NCI-H748 (cell line): ENCODE results near the gene GLRX.
"Not testable (repeated sequence)": the region's sequence is repeated elsewhere in the genome, so short reads cannot be mapped to it uniquely, and the experiment has no call there.

ENCODE experiments used
- DNase-seq: peaks from one replicate; lab custom pipeline; 2025; ENCODE audit not compliant: unreplicated experiment; lab: John Stamatoyannopoulos, UW

Gene GLRX

DNA sequence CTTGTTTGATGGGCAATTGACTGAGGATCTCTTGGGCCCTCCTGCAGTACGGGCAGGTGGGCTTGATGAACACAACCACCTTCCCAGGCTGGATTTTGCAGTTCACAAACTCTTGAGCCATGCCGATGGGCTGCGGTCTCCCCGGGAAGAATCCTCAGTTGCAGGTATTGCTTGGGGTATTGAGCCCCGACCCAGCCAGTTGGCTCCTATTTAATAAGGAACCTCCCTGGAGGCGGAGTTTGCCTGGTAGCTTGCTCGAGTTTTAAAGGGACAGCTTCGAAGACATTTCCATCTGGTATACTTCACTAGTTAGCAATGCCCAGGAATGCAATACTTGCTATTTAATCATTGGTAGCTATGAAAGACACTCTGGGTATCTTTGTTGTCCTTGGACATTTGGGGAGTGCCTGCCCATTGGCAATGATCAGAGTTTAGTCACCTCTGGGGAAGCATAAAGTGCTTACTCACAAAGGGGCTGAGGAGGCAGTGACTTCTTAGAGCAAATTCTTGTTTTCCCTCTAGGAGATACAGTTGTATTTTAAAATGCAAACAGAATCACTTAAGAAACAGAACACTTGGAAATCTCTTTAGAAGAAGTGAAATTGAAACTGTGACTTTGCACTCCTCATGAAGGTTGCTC lies at the start of gene GLRX:
Gene GLRX, minus strand, starts transcription at position 185 of the 640 bp plus-strand sequence. Its CDS starts 64 bp downstream, at position 121.
- DNase-seq: peak; percentile 68

DNA sequence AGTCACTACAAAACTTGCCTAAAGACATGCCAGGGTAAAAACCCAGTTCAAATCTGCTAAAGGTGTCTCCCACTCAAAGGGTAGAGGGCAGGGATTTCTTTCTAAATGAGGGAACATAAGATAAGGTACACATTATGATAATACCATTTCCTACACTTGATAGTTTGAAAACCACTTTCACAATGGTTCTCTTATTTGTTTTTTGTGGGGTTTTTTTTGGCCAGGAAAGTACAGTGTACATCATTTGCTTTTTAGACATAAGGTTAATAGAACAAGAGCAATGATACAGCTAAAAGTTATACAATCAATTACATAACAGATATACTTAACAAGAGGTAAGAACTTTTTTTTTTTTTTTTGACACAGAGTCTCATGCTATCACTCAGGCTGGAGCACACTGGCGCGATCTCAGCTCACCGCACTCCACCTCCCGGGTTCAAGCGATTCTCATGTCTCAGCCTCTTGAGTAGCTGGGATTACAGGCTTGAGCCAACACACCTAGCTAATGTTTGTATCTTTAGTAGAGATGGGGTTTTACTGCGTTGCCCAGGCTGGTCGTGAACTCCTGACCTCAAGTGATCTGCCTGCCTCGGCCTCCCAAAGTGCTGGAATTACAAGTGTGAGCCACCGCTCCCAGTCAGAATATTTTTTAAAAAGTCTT lies 48.8 kb upstream of the GLRX start:
- no peak for DNase-seq

GRCh38 chr5:95870105-95870672 lies 47.7 kb upstream of the GLRX start:
- DNase-seq: no peak

- DNase-seq: not testable (repeated sequence)
Observed at GRCh38 chr5:95869173-95869855, 46.8 kb upstream of the GLRX start.

DNA sequence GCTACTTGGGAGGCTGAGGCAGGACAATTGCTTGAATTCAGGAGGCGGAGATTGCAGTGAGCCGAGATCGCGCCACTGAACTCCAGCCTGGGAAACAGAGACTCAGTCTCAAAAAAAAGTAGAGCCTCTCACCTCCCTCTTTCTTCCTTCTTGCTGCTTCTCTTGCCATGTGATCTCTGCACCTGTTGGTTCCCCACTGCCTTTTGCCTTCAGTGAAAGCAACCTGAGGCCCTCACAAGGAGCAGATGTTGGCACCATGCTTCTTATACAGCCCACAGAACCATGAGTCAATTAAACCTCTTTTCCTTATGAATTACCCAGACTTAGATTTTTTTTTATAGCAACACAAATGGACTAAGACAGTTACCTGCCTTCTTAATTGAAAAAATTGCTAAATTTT lies 45.6 kb upstream of the GLRX start:
- DNase-seq: no peak

DNA sequence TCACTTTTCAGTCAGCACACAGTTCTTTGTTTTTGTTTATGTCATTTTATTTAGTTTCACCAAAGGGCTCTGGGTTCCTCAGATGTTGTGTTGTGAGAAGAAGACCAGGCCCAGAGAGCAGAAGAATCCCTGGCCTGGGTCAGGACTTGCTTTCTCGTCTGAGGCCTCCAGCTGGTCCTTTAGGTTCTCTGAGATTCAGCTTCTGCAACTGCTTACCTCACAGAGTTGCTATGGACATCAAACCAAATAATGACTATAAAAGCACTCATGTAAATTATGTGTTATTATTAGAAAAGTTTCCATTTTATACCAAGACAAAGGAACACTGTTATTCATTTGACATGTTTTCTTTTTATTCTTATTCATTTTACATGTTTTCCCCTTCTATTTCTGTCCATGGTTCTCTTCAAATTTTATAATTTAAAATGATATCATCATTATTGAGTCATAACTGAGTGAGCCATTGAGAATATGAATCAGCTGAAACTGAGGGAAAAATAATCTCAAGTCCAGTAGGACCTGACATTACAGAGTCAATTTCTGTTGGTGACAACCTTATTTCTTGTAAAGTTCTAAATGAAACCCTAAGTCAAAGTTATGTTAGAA lies 44.0 kb upstream of the GLRX start:
- no peak for DNase-seq

DNA sequence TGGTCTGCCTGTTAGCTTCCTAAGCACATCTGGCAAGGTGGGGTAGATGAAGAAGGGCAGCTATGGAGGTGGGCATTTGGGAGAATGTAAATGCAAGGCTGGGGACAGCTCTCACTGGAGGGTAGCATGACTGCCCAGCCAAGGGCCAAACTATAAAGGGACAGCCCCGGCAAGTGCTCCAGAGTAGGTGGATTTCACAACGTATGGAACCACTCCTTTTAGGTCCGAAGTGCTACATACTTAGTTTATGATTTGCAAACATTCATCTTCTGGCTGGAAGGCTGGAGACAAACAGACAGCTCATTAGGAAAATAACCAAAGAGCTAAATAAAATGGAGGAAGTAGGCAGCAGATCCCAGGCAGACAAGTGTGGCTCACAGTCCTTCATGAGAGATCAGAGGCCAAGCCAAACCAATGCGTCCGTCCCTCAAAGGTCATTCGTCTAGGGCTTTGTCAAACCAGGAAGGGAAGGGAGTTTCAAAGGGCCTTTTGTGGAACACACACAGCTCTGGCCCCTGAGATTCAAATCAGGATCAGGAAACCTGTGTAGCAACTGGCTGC lies 42.5 kb upstream of the GLRX start:
- DNase-seq: no peak

DNA sequence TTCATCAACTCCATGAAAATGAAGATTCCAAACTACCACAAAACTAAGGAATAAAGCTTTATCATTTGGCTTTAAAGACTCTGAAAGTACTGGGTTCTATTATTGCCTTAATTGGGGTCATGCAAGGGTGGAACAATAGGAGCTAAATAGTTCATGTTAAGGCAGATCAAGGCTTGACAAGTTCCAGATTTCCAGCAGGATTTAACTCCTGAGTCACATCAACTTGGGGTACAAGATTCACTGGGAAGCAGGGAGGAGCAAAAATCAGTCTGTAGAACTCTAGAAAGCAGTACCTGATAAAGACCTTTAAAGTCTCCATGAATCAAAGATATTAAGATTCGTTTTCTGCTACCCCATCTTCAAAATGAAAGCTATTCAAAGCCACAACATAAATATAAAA lies 41.9 kb upstream of the GLRX start:
- DNase-seq: no peak

DNA sequence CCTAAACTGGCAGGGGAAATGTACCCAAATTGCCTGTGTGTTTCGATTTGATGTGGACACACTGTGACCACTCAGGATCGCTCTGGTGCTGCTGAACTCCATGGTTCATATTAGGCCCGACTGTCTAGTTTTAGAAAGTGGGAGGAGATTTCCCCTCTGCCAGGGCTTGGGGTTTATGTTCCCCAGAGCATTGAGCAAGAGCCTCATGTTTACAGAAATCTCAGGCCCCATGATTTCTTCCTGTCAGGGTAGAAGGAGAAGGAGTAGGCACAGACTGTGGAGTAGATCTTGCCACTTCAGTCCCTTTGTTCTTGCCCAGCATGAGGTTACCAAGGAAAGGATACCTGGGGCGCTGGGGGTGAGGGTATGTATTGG lies 40.8 kb upstream of the GLRX start:
- DNase-seq: no peak

DNA sequence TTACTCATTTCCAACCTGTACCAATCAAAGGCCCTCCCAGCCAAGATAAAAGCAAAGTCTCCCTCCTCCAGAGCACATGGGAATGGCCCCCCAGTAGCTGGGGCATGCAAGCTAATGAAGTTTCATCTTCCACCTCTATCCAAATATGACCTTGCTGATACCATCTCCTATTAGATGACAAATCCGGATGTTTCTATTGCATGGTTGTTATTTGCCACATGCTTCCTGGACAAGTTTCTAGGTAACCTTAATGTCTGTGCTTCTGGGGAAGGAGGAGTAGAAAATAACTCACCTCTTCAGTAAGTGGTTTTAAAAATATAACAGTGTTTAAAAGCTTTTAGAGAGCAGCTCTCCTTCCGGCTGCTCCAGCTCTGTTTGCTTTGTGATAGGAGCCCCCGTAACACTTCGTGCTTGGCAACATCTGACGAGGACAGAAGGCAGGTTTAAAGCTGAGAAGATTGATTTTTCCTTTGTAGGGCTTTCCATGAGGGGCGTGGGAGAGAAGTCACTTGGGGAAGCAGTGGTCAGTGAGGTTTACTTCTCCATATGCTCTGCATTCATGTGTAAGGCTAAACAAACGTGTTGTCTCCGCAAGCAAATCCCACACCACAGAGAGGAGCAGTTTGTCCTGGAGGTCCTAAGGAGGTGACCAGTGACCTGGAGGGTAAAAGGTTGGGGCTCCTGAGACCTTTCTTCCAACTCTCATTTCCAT lies 40.3 kb upstream of the GLRX start:
- no peak for DNase-seq

DNA sequence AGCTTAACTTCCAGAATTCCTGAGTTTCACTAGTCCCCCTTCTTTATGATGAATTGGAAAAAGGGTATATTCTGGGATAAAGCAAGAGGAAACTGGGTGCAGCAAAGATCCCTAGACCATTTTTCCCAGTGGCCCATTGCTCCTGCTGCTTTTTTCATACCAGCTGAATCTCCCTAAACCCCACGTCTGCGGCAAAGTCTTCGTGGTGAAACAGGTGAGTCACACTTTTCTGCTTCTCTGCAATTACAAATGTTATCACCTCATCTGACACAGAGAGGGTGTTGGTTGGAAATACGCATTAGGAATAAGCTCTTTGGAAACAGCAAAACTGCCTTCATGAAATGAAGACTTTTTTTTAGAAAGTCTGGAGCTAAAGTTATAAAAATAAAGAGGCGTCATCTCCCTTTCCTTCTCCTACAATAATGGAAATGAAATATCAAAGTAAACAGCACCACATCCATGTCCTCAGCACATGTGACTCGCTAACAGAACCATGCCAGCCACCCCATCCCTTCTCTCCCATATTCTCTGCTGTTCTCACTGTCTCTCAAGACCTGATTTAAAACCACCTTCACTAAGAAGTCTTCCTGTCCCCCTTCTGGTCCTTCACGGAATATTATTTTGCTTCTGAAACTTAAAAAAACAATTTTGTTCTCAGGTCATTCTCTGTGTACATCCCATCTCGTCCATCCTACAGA lies 39.5 kb upstream of the GLRX start:
- DNase-seq: no peak

DNA sequence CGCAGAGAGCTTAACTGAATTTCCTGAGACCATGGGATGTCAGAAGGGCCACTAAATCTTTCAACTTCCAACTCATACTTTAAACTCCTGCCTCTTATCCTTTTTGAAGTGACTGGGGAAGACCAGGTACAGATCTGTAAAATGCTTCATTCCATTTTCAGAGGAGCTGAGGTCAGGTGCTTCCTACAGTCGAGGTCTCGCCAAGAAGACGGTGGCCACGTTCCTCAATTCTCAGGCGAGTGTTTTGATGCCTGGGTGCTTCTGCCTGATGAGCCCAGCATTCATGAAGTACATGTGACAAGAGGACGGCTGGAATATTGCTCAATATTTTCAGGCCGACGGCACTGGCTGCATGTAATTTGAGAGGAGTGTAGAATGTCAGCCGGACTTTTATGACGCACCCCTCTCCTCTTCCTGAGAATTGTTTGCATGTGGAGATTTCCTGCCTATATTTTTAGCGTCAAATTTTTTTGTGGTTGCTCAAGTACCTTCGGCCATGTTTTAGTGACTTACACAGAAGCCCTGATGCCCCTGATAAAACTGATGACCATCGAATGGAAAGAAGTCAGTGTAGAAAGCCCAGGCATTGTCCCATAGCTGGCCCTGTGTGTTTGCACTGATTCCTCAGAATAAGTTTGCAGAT lies 38.8 kb upstream of the GLRX start:
- DNase-seq: peak; percentile 80

DNA sequence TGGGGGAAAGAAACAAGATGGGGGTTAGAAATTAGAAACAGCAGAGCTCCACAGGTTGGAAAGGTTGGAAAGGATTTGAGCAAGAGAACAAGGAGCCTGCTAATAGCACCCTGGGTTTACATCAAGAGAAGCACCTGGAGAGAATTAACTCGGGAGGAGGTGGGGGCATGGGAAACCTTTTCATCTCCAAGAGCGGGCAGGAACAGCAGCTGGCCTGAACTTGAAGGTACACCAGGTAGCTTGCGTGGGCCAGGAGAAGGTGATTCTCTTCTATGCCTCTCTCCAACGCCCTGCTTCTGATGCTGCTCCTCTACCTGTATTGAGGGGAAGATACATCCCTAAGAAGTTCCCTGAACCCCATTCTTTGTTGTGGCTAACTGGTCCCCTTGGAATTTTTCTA lies 37.1 kb upstream of the GLRX start:
- no peak for DNase-seq

DNA sequence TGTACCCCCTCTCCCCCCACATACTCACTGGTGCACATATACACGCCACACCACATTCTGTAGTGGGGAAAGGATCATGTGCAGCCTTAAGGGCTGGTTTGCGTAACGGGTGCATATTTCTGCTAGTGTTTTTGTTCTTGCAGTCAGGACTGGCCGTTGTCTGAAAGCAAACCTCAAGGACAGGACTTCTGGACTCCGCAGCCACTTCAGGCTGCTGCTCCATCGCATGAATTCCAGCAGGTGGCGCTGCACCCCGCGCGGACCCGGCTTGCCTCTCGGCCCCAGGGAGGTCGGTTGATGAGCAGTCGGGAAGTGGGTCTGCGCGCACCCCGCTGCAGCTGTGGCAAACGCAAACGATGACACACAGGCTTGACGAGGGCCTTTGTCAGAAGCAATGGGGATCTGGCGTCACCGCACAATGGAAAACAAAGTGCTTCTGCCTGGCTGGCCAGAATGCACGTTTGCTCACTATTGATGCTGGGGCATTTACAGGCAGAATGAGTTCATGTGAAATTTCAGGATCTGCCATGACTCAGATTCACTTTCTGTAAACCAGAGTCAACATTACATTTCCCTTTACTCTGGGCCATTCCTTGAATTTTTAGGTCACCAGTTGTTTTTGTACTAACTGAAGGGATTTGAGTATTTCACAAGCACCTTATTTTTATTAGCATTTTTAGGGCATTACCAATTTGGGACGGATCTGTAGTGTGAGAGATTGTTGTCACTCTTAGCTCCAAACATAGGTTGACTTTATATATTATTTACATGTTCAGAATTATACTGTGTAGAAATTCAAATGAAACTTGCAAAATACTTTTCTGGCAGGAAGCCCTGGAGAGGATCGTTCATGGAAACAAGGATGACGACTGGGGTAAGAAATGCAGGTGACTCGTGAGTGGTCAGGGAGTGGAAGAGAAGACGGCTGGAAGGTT lies 36.4 kb upstream of the GLRX start:
- DNase-seq: peak; percentile 94

DNA sequence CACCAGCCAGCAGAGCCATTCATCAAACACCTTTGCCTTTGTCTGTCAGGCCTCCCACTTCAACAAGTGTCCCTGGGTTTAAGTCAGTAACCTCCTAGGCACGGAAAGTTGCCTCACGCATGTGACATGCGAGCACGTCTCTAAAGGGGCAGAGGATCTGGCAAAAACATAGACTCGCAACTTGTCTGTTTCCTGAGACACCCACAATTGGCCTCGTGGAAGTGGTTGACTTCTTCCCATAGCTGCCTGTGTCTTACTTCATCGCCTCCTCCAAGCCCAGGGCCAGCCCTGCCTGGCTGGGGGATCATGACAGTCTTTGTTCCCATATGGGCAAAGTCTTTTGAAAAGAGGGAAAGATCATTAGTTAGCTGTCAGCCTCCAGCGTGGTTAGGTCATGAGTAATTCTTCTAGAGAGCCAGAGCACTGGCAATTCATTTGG lies 35.5 kb upstream of the GLRX start:
- no peak for DNase-seq

DNA sequence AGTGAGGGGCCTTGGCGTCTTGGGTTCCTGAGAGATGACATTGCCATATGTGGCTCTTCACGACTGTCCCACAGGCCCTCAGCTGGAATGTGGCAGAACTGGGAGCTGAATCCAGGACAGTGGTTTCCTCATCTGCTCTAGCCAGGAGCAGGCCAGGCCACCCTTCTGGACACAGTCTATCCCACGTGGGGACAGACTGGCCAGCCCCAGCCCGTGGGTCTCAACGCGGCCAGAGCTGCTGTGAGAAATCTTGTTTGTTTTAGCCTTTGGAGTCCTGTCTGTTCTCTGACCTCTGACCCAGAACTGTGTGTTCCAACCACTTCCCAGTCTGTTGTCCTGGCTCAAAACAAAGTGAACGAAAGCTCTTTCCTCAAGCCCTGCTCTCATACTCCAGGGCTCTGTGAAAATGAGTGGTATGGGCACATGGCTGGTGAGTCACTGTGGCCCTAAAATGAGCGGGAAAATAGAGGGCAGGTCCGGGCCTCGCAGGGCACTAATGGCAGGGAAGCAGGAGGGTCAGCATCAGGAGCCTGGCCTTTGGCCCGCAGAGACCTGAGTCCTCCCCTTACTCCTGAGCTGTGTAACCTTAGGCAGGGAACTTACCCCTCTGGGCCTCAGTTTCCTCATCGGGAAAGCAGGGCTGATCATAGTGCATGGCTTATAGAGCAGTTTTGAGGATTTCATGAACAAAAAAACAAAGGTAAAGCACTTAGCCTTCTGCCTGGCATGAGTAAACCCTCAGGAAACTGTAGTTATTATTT lies 34.8 kb upstream of the GLRX start:
- DNase-seq: no peak

DNA sequence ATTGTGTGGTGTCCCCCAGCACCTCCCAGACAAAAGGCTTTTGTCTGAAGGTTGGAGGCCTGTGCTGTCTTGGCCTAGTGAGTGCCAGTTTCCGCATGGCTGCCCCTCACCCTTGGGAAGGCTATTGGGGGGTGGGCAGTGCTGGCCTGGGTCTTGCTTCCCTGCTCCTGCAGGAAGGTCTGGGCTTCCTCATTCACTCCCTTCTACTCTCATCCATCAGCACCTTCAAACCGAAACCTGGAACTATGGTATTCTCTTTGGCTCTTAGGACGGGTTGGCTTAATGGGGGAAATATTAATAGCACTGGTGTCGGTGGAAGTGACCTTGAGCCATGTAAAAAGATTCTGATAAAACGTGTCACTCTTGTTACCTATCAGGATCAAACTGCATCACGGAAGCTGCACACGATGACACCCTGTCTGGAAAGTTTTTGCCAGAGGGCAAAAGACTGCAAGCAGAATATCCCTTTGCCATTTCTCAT lies 34.0 kb upstream of the GLRX start:
- DNase-seq: no peak

DNA sequence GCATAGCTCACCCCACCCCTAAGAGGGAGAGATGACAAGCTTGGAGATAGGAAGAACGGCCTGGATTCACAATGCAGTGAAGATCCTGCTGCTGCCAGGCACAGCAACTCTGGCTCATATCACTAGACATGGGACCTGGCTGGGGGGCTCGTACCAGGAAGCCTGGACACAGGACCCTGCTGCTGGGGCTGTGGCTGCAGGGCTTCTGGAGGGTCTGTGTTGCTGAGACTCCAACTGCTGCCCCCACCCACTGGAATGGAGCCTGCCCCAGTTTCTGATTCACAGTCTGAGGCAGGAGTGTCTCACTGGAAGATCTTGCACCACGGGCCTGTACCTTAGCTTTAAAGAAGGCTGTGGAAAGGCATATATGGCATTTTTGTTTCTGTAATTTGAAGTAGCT lies 31.0 kb upstream of the GLRX start:
- DNase-seq: no peak
